ENCODE data around the gene PHACTR4.
"Not testable (repeated sequence)": the region's sequence is repeated elsewhere in the genome, so short reads cannot be mapped to it uniquely, and the experiment has no call there.

The PHACTR4 gene

GRCh38 chr1:28371010-28371377, 1.5 kb downstream of the PHACTR4 start:
- no peak for DNase-seq (ENCODE audit: low spot score)

- DNase-seq (ENCODE audit: low spot score), result not testable (repeated sequence)
These were observed 3.9 kb downstream of the PHACTR4 start for GRCh38 chr1:28373450-28373849.

- no peak for DNase-seq (ENCODE audit: low spot score)
These were observed 4.8 kb downstream of the PHACTR4 start for GRCh38 chr1:28374297-28374696.

GRCh38 chr1:28375598-28375997, 6.1 kb downstream of the PHACTR4 start:
- not testable (repeated sequence) for DNase-seq (ENCODE audit: low spot score)

- not testable (repeated sequence) for DNase-seq (ENCODE audit: low spot score)
These were observed 6.7 kb downstream of the PHACTR4 start for GRCh38 chr1:28376195-28376594.

GRCh38 chr1:28378906-28379305, 9.4 kb downstream of the PHACTR4 start:
- DNase-seq (ENCODE audit: low spot score), result no peak

- no peak for DNase-seq (ENCODE audit: low spot score)
These were observed 10.9 kb downstream of the PHACTR4 start for GRCh38 chr1:28380394-28380793.

- not testable (repeated sequence) for DNase-seq (ENCODE audit: low spot score)
These were observed 14.2 kb downstream of the PHACTR4 start for GRCh38 chr1:28383785-28384184.

GRCh38 chr1:28392027-28392652, 22.6 kb downstream of the PHACTR4 start:
- peak; percentile 63 for DNase-seq (ENCODE audit: low spot score)

- no peak for DNase-seq (ENCODE audit: low spot score)
These were observed 24.6 kb downstream of the PHACTR4 start for GRCh38 chr1:28394136-28394535.

GRCh38 chr1:28395181-28395580, 25.6 kb downstream of the PHACTR4 start:
- no peak for DNase-seq (ENCODE audit: low spot score)

- DNase-seq (ENCODE audit: low spot score), result no peak
These were observed 32.2 kb downstream of the PHACTR4 start for GRCh38 chr1:28401760-28402159.

- DNase-seq (ENCODE audit: low spot score), result no peak
These were observed 39.5 kb downstream of the PHACTR4 start for GRCh38 chr1:28409090-28409489.

- DNase-seq (ENCODE audit: low spot score), result no peak
These were observed 42.1 kb downstream of the PHACTR4 start for GRCh38 chr1:28411656-28412055.

GRCh38 chr1:28412731-28413130, 43.2 kb downstream of the PHACTR4 start:
- DNase-seq (ENCODE audit: low spot score), result no peak

GRCh38 chr1:28416509-28417194, 47.1 kb downstream of the PHACTR4 start:
- no peak for DNase-seq (ENCODE audit: low spot score)

- no peak for DNase-seq (ENCODE audit: low spot score)
These were observed 47.9 kb downstream of the PHACTR4 start for GRCh38 chr1:28417441-28417922.

GRCh38 chr1:28417926-28418637, 48.5 kb downstream of the PHACTR4 start:
- no peak for DNase-seq (ENCODE audit: low spot score)

GRCh38 chr1:28421744-28422143, 52.2 kb downstream of the PHACTR4 start:
- no peak for DNase-seq (ENCODE audit: low spot score)

- no peak for DNase-seq (ENCODE audit: low spot score)
These were observed 57.3 kb downstream of the PHACTR4 start for GRCh38 chr1:28426831-28427230.

- no peak for DNase-seq (ENCODE audit: low spot score)
These were observed 58.5 kb downstream of the PHACTR4 start for GRCh38 chr1:28428012-28428411.

GRCh38 chr1:28428990-28429520, 59.5 kb downstream of the PHACTR4 start:
- DNase-seq (ENCODE audit: low spot score), result no peak

All from hepatic stellate cell (primary cell).